Immature natural killer cell (primary cell): Measurements from ENCODE around the gene KCNQ1. TPM values are rescaled to one million over a fixed set of nuclear protein-coding genes. Genes with fewer than 3 reads are reported as not detected.

Source experiments
- DNase-seq, 3 donors: peaks; one replicate each; pipeline ENCODE4 v3.0.0; 2022; ENCODE audit warnings: mixed read lengths in 1 of 3
- H3K27ac Mint-ChIP-seq, 6 donors: one replicate each; pipeline ENCODE4 v1.8.0; 2020; ENCODE audit warnings: mixed read lengths in 6 of 6, mild to moderate bottlenecking in 5 of 6, inconsistent platforms in 4 of 6, moderate library complexity in 3 of 6
- H3K27me3 Mint-ChIP-seq, 3 donors: one replicate each; pipeline ENCODE4 v1.8.0; 2020 to 2021; ENCODE audit warnings: low read depth in 3 of 3, mild to moderate bottlenecking in 3 of 3, mixed read lengths in 3 of 3, moderate library complexity in 3 of 3, inconsistent platforms in 1 of 3
- H3K36me3 Mint-ChIP-seq, 3 donors: one replicate each; pipeline ENCODE4 v1.8.0; 2020; ENCODE audit warnings: mixed read lengths in 3 of 3, inconsistent platforms in 2 of 3, mild to moderate bottlenecking in 2 of 3
- H3K4me1 Mint-ChIP-seq, 2 donors: one replicate each; pipeline ENCODE4 v1.8.0; 2020; ENCODE audit warnings: inconsistent platforms in 2 of 2, mild to moderate bottlenecking in 2 of 2, mixed read lengths in 2 of 2, moderate library complexity in 1 of 2
- H3K4me3 Mint-ChIP-seq, 5 donors: one replicate each; pipeline ENCODE4 v1.8.0; 2020; ENCODE audit warnings: mild to moderate bottlenecking in 5 of 5, mixed read lengths in 5 of 5, inconsistent platforms in 3 of 5, moderate library complexity in 3 of 5
- H3K9me3 Mint-ChIP-seq, 6 donors: one replicate each; pipeline ENCODE4 v1.8.0; 2020; ENCODE audit warnings: mild to moderate bottlenecking in 6 of 6, mixed read lengths in 6 of 6, inconsistent platforms in 4 of 6, moderate library complexity in 3 of 6
- polyA plus RNA-seq, 3 donors: library from polyadenylated mRNA; unstranded; fragments of 300-500 nt; fragmentation: Illumina TruSeq; gene quantifications; one replicate each; pipeline ENCODE4 v1.2.3, GENCODE V29; 2021

KCNQ1 gene
- polyA plus RNA-seq, 3 donors from 2014 or later, result 0.13 to 1.1 (median 0.73) TPM

- Mint-ChIP-seq H3K4me1 (no peaks in the 10 kb centered on the region), H3K36me3 (peaks cover 3 to 12% (median 4%) of the 10 kb centered on the region in 3 donors), H3K27me3 (peaks cover 5 to 19% (median 7%) of the 10 kb centered on the region in 3 donors), H3K9me3 (peaks cover 5 to 35% (median 16%) of the 10 kb centered on the region in 6 donors), H3K27ac (no peak overlapping the region), H3K4me3 (no peak overlapping the region)
- no peak for DNase-seq
Observed at GRCh38 chr11:2819316-2819715, 374.5 kb downstream of the KCNQ1 start.

GRCh38 chr11:2820976-2821375 is 376.2 kb downstream of the KCNQ1 start:
- no peaks in the 10 kb centered on the region for H3K4me1 Mint-ChIP-seq
- no peak overlapping the region for H3K27ac Mint-ChIP-seq
- no peak for DNase-seq
- H3K27me3 Mint-ChIP-seq, result peaks cover 4 to 24% (median 7%) of the 10 kb centered on the region in 3 donors
- H3K4me3 Mint-ChIP-seq, result no peak overlapping the region
- H3K36me3 Mint-ChIP-seq, result peaks cover 3 to 12% (median 4%) of the 10 kb centered on the region in 3 donors
- H3K9me3 Mint-ChIP-seq, result peaks cover 5 to 32% (median 16%) of the 10 kb centered on the region in 6 donors

GRCh38 chr11:2821891-2822290 is 377.1 kb downstream of the KCNQ1 start:
- Mint-ChIP-seq H3K27me3 (peaks cover 4 to 25% (median 8%) of the 10 kb centered on the region in 3 donors), H3K9me3 (peaks cover 5 to 28% (median 16%) of the 10 kb centered on the region in 6 donors), H3K27ac (no peak overlapping the region), H3K36me3 (peaks cover 3 to 12% (median 4%) of the 10 kb centered on the region in 3 donors), H3K4me3 (no peak overlapping the region), H3K4me1 (no peaks in the 10 kb centered on the region)
- DNase-seq, result no peak

GRCh38 chr11:2824851-2825250 is 380.0 kb downstream of the KCNQ1 start:
- Mint-ChIP-seq H3K36me3 (peaks cover 7 to 13% (median 12%) of the 10 kb centered on the region in 3 donors), H3K27ac (no peak overlapping the region), H3K4me1 (no peaks in the 10 kb centered on the region), H3K27me3 (peaks cover 6 to 29% (median 7%) of the 10 kb centered on the region in 3 donors), H3K9me3 (peaks cover 3 to 30% (median 19%) of the 10 kb centered on the region in 6 donors), H3K4me3 (no peak overlapping the region)
- DNase-seq, result no peak

- Mint-ChIP-seq H3K4me3 (peak overlapping the region in 1 of 5 donors; percentile 7), H3K27me3 (peaks cover 6 to 29% (median 7%) of the 10 kb centered on the region in 3 donors), H3K9me3 (peaks cover 1 to 26% (median 16%) of the 10 kb centered on the region in 6 donors), H3K4me1 (no peaks in the 10 kb centered on the region), H3K27ac (no peak overlapping the region), H3K36me3 (peaks cover 7 to 13% (median 12%) of the 10 kb centered on the region in 3 donors)
- no peak for DNase-seq
Observed at GRCh38 chr11:2825261-2825888, 380.6 kb downstream of the KCNQ1 start.

- Mint-ChIP-seq H3K27ac (no peak overlapping the region), H3K4me3 (no peak overlapping the region), H3K4me1 (no peaks in the 10 kb centered on the region), H3K27me3 (peaks cover 6 to 29% (median 7%) of the 10 kb centered on the region in 3 donors), H3K36me3 (peaks cover 7 to 13% (median 12%) of the 10 kb centered on the region in 3 donors), H3K9me3 (peaks cover 1 to 26% (median 15%) of the 10 kb centered on the region in 6 donors)
- no peak for DNase-seq
Observed at GRCh38 chr11:2825889-2826678, 381.3 kb downstream of the KCNQ1 start.

GRCh38 chr11:2826679-2827056 is 381.9 kb downstream of the KCNQ1 start:
- Mint-ChIP-seq H3K36me3 (peaks cover 7 to 13% (median 12%) of the 10 kb centered on the region in 3 donors), H3K4me3 (no peak overlapping the region), H3K9me3 (peaks cover under 1 to 26% (median 15%) of the 10 kb centered on the region in 6 donors), H3K4me1 (no peaks in the 10 kb centered on the region), H3K27ac (no peak overlapping the region), H3K27me3 (peaks cover 5 to 27% (median 6%) of the 10 kb centered on the region in 3 donors)
- DNase-seq, result no peak

GRCh38 chr11:2827256-2827655 is 382.4 kb downstream of the KCNQ1 start:
- Mint-ChIP-seq H3K4me3 (no peak overlapping the region), H3K36me3 (peaks cover 7 to 13% (median 12%) of the 10 kb centered on the region in 3 donors), H3K27ac (no peak overlapping the region), H3K27me3 (peaks cover 5 to 25% (median 6%) of the 10 kb centered on the region in 3 donors), H3K9me3 (peaks cover 0 to 26% (median 14%) of the 10 kb centered on the region in 6 donors), H3K4me1 (no peaks in the 10 kb centered on the region)
- DNase-seq, result no peak

- Mint-ChIP-seq H3K27me3 (peaks cover 5 to 21% (median 6%) of the 10 kb centered on the region in 3 donors), H3K27ac (no peak overlapping the region), H3K36me3 (peaks cover 6 to 13% (median 7%) of the 10 kb centered on the region in 3 donors), H3K4me3 (no peak overlapping the region), H3K9me3 (peaks cover 0 to 20% (median 11%) of the 10 kb centered on the region in 6 donors), H3K4me1 (no peaks in the 10 kb centered on the region)
- no peak for DNase-seq
Observed at GRCh38 chr11:2827792-2828191, 383.0 kb downstream of the KCNQ1 start.

GRCh38 chr11:2828585-2829330 is 383.9 kb downstream of the KCNQ1 start:
- H3K9me3 Mint-ChIP-seq, result peaks cover 0 to 15% (median 9%) of the 10 kb centered on the region in 6 donors
- H3K4me3 Mint-ChIP-seq, result no peak overlapping the region
- DNase-seq, result no peak
- H3K27ac Mint-ChIP-seq, result no peak overlapping the region
- no peaks in the 10 kb centered on the region for H3K4me1 Mint-ChIP-seq
- H3K27me3 Mint-ChIP-seq, result peaks cover 5 to 13% (median 6%) of the 10 kb centered on the region in 3 donors
- peaks cover 0 to 10% (median 7%) of the 10 kb centered on the region in 3 donors for H3K36me3 Mint-ChIP-seq

- peaks cover 2 to 10% (median 2%) of the 10 kb centered on the region in 3 donors for H3K27me3 Mint-ChIP-seq
- no peaks in the 10 kb centered on the region for H3K4me1 Mint-ChIP-seq
- H3K4me3 Mint-ChIP-seq, result no peak overlapping the region
- H3K36me3 Mint-ChIP-seq, result peaks cover 0 to 10% (median 7%) of the 10 kb centered on the region in 3 donors
- DNase-seq, result no peak
- peaks cover 0 to 15% (median 9%) of the 10 kb centered on the region in 6 donors for H3K9me3 Mint-ChIP-seq
- H3K27ac Mint-ChIP-seq, result no peak overlapping the region
Observed at GRCh38 chr11:2830030-2830812, 385.4 kb downstream of the KCNQ1 start.

- peaks cover 0 to 15% (median 9%) of the 10 kb centered on the region in 6 donors for H3K9me3 Mint-ChIP-seq
- no peak for DNase-seq
- no peak overlapping the region for H3K27ac Mint-ChIP-seq
- H3K4me1 Mint-ChIP-seq, result no peaks in the 10 kb centered on the region
- no peak overlapping the region for H3K4me3 Mint-ChIP-seq
- peaks cover 2 to 7% (median 2%) of the 10 kb centered on the region in 3 donors for H3K27me3 Mint-ChIP-seq
- H3K36me3 Mint-ChIP-seq, result peaks cover 0 to 10% (median 7%) of the 10 kb centered on the region in 3 donors
Observed at GRCh38 chr11:2830886-2831285, 386.1 kb downstream of the KCNQ1 start.
